ENCODE measurements around the gene TUB.

Gene TUB

DNA sequence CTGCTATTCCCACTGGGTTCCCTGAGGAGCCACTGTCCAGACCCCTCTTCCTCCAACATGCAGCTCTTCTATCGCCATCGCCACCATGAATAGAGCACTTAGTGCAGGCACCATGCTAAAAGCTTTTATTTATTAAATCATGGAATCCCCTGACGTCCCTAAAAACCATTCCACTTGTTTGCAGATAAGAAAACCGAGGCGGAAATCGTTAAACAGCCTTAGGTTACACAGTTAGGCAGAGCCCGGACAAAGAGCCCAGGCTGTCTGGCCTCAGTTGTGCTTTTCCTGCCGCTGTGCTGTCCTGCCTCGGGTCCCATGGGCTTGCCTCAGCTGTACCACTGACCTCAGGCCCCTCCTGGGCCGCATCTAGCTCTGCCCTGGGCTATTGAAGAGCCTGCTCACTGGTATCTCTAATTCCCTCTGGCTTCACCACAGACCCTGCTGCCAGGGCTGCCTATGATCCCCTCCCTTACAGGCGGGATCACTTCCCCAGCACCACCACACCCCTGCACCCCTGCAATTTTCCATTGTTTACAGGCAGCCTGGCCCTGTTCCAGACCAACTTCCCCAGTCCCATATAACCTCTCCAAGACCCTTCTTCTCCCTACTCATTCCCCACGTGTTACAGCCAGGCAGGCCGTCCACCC, 13.0 kb upstream of the TUB start:
- DNase-seq (ENCODE audit: low read depth in 2 of 2), result no peak

DNA sequence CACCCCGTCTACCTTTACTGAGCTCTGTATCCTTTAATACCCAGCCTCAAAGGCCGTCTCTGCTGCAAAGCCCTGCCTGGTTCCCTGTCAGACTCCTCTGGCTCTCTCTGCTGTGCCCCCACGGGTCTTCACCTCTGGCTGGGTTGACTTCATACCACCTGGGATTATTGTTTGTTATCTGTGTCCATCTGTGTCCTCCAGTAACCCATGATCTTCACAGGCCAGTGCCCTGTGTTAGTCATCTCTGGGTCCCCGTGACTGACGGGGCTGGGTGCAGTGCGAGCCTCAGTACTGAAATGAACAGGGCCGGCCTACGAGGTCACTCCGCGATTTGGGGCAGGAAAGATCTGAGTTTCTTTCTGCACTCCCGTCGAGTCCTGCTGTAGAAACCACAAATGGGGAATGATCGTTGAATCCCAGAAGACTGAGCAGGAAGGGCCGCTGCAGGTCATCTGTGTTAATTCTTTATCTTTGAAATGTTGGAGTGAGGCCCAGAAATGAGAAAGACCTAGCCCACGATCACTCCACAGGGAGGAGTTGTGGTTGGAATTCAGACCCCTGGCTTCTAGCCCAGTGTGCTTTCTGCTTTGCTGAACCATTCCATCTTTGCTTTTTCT, 12.3 kb upstream of the TUB start:
- DNase-seq (ENCODE audit: low read depth in 2 of 2), result no peak

- DNase-seq (ENCODE audit: low read depth in 2 of 2), result no peak
These were observed 11.2 kb upstream of the TUB start for GRCh38 chr11:8069771-8070170.

- DNase-seq (ENCODE audit: low read depth in 2 of 2), result no peak
These were observed 10.4 kb upstream of the TUB start for GRCh38 chr11:8070417-8071115.

DNA sequence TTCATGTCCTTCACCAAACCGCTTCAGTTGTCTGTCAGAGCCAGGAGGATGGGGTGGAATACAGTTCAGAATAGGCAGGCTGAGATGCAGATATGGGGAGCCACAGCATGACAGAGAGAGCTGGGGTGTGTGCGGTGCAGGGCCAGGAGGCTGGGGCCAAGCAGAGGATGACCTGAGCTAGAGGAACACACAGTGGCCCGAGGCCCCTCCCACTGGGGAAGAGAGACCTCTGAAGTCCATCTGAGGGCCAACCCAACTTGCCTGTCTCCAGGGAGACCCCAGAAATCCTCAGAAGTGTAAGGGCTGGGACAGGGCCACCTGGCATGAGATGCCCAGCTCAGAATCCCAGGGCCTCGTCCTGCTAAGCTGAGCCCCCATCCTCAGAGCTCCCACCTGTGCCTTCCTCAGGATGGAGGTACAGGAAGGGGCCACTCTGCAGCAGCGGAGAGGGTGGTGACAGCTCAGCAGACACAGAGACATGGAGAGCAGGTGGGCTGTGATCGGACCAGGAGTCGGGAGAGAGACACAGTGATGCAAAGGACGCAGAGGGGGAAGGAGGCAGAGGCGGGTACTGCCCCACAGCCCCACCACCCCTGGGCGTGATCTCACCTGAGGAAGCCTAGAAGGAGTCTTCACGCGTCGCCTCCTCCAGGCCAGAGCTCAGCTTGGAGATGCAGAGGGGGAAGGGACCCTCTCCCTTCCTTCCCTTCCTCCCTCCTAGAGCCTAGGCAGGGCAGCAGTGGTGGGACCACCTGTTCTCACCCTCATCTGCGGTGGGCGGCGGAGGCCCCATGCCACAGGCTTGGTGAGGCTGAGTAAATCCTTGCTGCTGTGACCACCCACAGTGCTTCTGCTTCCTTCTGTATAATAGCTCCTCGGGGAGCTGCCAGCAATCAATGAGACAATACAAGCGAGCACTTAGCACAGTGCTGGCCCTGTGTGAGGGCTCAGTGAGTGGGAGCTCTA, 9.1 kb upstream of the TUB start:
- no peak for DNase-seq (ENCODE audit: low read depth in 2 of 2)

GRCh38 chr11:8075119-8075726, 5.8 kb upstream of the TUB start:
- DNase-seq (ENCODE audit: low read depth in 2 of 2), result no peak

DNA sequence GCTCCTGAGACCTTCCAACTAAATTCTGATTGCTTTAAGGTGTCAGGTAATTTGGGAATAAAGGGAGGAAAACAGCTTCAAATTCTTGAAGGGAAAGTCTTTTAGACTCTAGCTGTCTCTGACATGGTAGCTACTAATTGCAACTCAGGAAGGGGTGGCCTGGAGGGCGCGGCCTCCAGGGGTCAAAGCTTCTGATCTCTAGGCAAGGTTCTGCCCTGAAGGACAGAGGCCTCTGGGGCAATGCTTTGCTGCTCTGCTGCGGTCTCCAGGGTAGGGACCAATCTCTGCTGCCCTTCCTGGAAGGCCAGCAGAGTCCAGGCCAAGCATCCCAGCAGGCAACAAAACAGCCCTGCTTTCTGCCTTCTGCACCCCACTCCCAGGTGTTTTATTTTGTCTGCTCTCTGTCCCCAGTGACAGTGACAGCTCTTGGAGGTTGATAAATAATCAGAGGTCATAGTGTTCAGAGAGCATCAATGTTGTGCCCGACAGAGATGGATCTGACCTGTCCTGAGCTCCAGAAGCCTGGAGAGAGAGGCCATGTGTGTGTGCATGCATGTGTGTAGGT, 1.8 kb upstream of the TUB start:
- no peak for DNase-seq (ENCODE audit: low read depth in 2 of 2)

- DNase-seq (ENCODE audit: low read depth in 2 of 2), result no peak
These were observed 841 bp upstream of the TUB start for GRCh38 chr11:8080069-8080670.

DNA sequence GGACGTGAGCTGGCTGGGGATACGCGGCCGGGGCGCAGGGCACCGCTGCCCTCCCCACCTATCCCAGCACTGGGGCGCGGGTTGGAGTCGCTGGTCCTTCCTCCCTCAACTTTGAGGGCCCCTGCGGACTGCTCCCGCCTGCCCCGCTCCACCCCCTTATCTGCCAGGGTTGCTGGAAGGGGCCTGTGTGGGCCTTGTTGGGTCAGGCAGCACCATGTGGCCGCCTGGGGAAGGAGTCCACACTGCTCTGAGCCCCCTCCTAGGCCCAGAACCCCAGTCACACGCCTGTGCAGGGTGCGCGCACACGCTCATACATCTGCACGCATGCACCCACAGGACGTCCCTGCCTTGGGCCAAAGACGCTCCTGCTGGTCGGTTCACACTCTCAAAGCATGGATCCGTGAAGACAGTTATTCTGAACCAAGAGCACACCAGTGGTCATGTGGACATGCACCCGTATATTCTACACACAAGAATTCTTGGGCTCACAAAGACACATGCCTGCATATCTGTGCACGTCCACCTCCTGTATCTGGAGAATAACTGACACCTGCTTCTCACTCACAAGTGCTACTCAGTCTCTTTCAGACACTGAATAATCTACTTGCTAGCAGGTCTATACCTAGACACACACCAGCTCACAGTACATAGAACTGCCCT, 710 bp downstream of the TUB start:
- DNase-seq (ENCODE audit: low read depth in 2 of 2), result no peak

DNA sequence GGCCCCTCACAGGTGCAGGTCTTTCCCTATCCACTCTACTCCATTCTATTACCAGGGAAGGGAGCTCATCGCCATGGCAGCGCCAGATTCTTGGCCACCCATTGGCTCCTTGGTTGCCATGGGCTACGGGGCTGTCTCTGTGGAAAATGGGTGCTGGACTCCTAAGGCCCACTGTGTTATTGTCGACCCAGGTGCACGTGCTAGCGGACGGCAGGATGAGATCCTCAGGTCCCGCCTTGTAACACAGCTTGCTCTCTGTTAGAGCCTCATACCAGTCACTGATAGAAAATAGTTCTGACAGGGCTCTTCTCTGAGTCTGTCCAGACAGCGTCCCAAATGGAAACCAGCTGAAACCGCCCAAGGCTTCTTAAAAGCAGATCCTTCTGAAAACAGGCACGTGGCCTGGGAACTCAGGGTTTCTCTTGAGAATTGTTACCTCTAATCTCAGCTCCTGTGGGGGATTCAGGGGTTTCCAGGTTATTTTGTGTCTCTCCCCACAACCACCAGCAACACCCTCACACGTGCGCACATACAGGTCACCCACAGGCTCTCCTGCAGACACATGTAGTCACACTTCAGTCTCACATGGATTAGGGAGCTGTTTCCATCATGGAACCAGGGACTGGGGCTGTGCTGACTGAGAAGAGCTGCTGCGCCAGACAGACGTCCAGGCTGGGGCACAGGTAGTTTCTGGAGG, 1.5 kb downstream of the TUB start:
- no peak for DNase-seq (ENCODE audit: low read depth in 2 of 2)

DNA sequence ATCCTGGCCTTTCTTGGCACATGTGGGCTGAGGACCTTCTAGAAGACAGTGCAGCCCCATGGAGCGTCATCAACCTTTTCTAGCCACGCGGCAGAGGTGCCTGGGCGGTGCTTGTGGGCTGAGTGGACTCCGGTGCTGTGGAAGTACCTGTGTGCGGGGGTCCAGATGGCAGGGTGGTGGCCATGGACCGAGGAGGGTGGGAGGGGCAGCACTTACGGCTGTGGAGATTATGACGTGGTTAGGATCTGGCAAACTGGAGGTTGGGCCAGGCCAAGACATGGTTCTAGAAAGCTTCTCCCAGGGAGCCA, 2.0 kb downstream of the TUB start:
- no peak for DNase-seq (ENCODE audit: low read depth in 2 of 2)

DNA sequence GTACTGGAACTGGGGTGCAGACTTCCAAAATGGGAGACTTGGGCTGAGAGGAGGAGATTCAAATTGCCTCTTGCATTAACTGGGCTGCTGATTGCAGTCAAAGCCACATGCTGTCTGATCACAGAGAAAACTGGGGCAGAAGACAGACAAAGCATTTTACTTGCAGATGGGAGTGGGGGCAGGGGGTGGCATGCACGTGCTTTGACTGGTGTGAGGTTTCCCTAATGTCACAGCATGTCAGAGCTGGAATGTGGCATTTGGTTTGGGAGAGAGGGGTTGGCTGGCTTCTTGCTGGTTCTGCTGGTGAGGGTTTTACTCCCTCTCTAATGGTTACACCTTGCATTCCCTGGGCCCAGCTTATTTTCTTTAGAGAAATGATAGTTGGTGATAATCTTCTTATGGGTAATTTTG, 2.9 kb downstream of the TUB start:
- DNase-seq (ENCODE audit: low read depth in 2 of 2), result no peak

DNA sequence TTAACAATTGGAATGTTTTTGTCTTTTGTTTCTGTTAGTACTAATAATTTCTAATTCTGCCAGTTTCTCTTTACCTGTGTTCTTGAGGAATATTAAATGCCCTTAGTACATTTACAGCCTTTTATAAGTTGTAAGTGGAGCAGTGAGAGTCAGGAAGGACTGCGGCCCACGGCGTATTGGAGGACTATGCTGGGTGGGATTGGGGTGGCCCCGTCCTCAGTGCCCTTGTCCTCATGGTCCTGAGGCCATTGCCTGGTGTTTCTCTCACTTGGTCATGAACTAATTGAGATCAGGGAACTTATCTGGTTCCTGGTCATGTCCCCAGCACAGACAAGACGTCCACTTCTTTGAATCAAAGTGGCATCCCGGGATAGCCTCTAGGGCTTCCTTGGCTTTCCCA, 3.3 kb downstream of the TUB start:
- no peak for DNase-seq (ENCODE audit: low read depth in 2 of 2)

DNA sequence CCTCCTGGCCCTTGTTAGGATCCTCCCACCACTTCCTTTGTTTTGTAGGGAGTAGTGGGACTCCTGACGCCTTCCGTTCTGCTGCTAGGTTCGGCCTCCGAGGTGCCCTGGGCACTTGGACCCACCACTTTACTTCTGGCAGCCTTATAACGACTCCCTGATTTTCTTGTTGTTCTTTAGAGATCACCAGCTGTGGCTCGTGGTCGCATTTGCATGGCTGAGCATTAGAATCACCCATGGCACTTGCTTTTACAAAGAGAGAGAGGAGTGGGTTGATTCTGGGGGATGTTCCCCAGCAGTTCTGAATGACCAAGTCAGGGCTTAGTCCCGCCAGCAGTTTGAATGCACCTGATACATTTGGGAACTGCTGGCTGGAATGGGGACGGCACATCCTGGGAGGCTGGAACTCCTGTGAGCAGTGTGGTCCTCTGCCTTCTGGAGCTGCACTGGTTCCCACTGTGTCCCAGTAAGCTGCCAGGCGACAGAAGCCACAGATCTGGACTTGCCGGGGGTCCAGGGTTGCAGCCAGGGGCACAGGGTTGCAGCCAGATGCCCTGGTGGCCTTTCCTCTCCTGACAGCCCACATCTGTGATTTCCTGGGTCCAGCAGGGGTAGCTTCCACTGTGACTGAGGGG, 4.1 kb downstream of the TUB start:
- no peak for DNase-seq (ENCODE audit: low read depth in 2 of 2)

DNA sequence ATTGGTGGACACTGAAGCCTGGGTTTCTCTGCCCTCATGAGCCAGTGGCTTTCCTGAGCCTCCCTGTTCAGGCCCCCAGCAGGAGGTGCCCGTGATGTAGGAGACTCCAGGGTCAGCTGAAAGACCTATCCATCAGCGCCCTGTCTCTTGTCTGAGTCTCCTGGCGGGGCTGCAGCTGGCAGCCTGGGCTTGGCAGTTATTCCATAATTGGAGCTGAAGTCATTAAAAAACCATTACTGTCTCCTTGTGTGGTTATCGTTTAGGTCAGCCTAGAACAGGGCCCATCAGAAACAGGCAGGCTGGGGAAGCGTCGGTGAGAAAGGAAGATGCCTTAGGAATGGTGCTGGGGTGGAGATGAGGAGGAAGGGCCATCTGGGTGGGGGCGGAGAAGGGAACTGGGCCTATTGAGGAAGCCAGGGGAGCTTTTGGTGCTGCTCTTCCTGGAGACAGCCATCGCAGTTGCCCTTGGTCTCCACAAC, 5.0 kb downstream of the TUB start:
- no peak for DNase-seq (ENCODE audit: low read depth in 2 of 2)

DNA sequence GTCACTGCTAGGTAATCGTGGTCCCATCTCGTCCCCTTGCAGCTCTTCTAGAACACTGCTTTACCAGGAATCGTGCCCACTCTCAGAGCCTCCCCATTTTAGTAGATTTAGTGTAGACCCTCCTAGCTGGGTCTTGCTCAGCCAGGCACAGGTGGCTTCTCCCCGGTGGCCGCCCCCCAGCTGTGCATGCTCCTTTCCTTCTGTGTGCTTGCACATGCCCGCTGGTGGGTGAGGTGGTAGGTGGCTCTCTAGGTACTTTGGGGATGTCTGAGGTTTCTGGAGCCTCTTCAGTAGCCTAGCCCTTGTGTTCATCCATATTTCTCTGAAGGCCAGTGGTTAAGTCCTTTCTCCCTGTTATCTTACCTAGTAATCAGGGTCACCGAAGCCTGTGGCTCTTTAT, 5.6 kb downstream of the TUB start:
- DNase-seq (ENCODE audit: low read depth in 2 of 2), result no peak

DNA sequence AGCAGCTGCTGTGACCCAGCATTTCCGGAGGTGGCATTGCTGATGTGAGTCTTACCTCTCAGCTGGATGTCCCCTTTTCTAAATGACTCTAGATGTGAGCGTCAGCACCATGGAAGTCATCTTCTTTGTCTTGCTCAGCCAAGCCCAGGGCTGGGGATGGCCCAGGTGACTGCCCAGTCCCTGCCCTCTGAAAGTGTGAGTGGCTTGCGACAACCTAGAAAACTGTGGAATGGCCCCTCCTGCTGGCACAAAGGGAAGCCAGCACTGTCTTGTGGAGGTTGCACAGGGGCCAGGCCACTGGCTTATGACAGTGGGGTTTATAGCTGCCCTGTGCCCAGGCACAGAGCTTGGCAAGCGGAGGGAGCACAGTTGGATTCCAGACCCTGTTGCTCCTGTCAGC, 6.2 kb downstream of the TUB start:
- DNase-seq (ENCODE audit: low read depth in 2 of 2), result no peak

DNA sequence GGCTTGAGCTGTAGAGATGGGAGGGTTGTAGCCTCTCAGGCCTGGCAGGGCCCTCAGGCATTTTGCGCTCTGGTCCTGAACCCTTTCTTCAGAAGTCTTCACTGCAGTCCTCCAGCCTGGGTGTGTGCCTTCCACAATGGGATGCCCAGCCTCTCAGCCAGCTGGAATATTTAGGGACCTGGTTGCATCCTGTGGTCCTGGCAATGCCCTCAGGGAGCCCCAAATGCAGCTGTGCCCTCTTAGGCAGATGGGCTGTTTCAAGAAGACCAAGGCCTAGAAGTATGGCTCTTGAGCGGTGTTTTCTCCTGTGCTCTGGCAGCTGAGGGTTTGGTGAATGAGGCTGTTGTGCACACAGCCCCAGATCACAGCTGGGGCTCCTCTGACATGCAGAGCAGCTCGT, 6.7 kb downstream of the TUB start:
- no peak for DNase-seq (ENCODE audit: low read depth in 2 of 2)

DNA sequence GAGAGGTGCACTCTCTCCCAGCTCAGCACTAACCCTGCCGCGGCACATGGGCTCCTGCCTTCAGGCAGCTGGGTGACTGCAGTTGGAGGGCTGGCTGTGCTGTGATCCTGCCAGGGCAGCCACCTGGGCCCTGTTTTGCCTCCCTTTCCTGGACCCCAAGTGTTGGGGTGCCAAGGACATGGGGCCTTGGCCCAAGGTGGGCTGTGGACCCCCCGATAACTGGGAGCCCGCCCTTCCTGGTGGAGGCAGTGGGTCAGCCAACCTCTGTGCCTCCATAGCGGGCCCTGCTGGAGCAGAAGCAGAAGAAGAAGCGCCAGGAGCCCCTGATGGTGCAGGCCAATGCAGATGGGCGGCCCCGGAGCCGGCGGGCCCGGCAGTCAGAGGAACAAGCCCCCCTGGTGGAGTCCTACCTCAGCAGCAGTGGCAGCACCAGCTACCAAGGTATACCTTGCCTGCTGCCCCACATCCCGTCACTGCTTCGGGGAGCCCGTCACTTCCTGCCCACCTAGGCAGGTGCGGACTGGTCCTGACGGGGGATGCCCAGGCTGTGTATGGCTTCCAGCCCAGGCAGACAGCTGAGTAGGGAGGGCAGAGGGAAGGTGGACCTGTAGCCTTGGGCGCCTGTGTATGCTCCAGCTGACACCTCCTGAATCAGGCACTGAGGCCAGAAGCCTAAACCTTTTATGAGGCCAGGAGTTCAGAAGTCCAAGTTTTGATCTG, 8.9 kb downstream of the TUB start:
- DNase-seq (ENCODE audit: low read depth in 2 of 2), result no peak

Data from stimulated activated CD4-positive, alpha-beta T cell treated with anti-CD3 and anti-CD28 coated beads, Interleukin-1b, Interleukin-23, amount 100 ng/mL, for 4 hours (primary cell).